Measurements from ENCODE around the gene DKK2.

Gene DKK2

GRCh38 chr4:106978046-106978774 lies 57.9 kb downstream of the DKK2 start:
- TF ChIP-seq CTCF (conservative IDR thresholded peaks at IDR 0.05; ENCODE audit: control insufficient read depth, insufficient read depth, low read depth, low read length): no peak
- DNase-seq (ENCODE audit: low read depth): no peak
- H3K4me3 ChIP-seq (ENCODE audit: control insufficient read depth, low read depth, low read length): no peak overlapping the region

DNA sequence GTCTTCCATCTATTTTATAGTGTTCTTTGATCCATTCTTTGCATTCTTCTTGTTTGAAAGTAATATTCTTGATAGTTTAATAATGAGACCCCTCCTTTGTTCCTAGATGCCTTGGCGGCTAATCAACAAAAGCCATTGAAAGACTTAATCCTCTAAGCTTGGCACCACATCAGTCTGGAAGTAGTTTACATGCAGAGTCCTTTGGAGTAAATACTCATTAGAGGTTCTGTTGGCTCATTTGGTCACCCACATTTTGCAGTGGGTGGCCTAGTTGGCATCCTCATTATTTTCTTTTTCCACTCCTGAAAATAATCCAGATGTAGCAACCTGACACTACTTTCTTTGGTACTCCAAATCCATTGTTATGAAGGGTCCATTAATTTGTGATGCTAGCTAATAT lies 64.5 kb downstream of the DKK2 start:
- TF ChIP-seq CTCF (conservative IDR thresholded peaks at IDR 0.05; ENCODE audit: control insufficient read depth, insufficient read depth, low read depth, low read length): no peak
- H3K4me3 ChIP-seq (ENCODE audit: control insufficient read depth, low read depth, low read length): no peak overlapping the region
- DNase-seq (ENCODE audit: low read depth): no peak

DNA sequence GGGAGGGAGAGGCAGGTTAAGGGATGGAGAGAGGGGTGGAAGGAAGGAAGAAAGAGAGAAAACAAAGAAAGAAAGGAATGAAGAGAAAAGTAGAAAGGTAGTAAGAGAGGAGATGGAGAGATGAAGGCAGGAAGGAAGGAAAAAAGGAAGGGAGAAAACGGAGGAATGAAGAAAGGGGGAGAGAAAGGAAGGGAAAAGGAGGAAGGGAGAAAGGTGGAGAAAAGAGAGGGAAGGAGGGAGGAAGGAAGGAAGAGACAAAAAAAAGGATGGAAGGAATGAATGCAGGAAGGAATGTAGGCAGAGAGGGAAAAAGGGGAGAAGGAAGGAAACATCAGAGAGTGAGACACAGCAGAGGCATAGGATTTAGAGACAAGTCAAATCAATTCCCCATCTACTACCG lies 68.2 kb downstream of the DKK2 start:
- no peak for TF ChIP-seq CTCF (conservative IDR thresholded peaks at IDR 0.05; ENCODE audit: control insufficient read depth, insufficient read depth, low read depth, low read length)
- no peak overlapping the region for H3K4me3 ChIP-seq (ENCODE audit: control insufficient read depth, low read depth, low read length)
- DNase-seq (ENCODE audit: low read depth): no peak

DNA sequence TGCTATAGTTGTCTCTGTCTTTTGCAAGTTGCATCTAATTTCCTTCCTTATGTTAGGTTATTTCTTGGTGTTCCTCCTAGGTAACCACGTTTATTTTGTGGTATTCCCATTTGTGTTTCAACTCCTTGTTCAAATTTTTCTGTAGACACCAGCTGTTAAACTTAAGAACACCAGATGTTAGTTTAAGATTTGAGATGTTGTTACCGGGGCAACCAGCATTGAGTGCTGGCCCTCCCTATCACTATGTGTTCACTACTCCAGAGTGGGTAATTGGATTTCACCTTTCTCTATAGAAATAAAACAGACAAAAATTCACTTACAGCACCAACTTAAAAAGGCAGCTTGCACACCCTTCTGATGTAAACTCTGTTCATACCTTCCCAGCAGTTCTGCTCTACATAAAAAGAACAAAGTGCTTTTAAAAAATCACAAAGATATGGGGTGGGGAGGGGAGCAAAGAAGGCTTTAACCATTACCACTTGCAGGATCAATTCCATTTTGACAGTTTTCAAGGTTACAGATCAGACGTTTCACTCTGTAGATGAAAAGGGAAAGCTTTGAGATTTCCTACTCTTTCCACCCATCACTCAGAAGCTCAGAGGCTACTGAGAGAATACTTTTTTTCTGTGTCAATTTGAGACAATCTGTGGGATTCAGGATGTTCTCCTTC lies 82.9 kb downstream of the DKK2 start:
- no peak for DNase-seq (ENCODE audit: low read depth)
- H3K4me3 ChIP-seq (ENCODE audit: control insufficient read depth, low read depth, low read length): no peak overlapping the region
- no peak for TF ChIP-seq CTCF (conservative IDR thresholded peaks at IDR 0.05; ENCODE audit: control insufficient read depth, insufficient read depth, low read depth, low read length)

GRCh38 chr4:106951891-106952290 lies 84.2 kb downstream of the DKK2 start:
- no peak for TF ChIP-seq CTCF (conservative IDR thresholded peaks at IDR 0.05; ENCODE audit: control insufficient read depth, insufficient read depth, low read depth, low read length)
- H3K4me3 ChIP-seq (ENCODE audit: control insufficient read depth, low read depth, low read length): no peak overlapping the region
- DNase-seq (ENCODE audit: low read depth): no peak

DNA sequence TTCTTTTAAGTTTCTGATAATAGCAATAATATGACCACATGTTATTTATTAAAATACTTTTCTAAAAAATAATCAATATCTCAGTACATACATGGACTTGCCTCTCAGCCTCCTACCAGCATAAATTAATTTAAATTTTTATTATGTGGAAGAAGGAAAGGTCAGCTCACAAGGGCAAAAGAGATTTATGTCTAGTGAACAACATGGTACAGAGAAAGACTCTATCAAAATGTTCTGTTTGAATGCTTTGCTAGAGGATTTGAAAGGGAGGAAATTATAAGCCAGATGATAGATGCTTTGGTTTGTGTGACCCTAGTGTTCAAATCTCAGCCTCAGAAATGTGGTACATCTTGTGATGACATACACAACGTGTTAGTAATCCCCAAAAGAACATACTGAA lies 94.3 kb downstream of the DKK2 start:
- DNase-seq (ENCODE audit: low read depth): peak; percentile 1
- no peak for TF ChIP-seq CTCF (conservative IDR thresholded peaks at IDR 0.05; ENCODE audit: control insufficient read depth, insufficient read depth, low read depth, low read length)
- H3K4me3 ChIP-seq (ENCODE audit: control insufficient read depth, low read depth, low read length): no peak overlapping the region
